ENCODE results near the gene ADAMTS9. TPM values are rescaled to one million over a fixed set of nuclear protein-coding genes. Genes with fewer than 3 reads are reported as not detected.

ADAMTS9 gene
- total RNA-seq, 3 donors from 2014 or later (not counting 1 experiment from before 2014, with no cell fraction given), result not detected

GRCh38 chr3:64623125-64623524, 64.7 kb downstream of the ADAMTS9 start:
- Histone ChIP-seq H3K27ac (ENCODE audit: low read length) (no peak overlapping the region), H3K36me3 (ENCODE audit: control insufficient read depth, insufficient read depth, low read length) (no peaks in the 10 kb centered on the region), H3K4me1 (ENCODE audit: control insufficient read depth, insufficient read depth, low read length) (no peaks in the 10 kb centered on the region), H3K4me3 (ENCODE audit: low read length) (no peak overlapping the region), H3K27me3 (ENCODE audit: control insufficient read depth, insufficient read depth, low read length) (no peaks in the 10 kb centered on the region), H3K9me3 (ENCODE audit: control insufficient read depth, insufficient read depth, low read length) (no peaks in the 10 kb centered on the region)
- Mint-ChIP-seq H3K4me1 (no peaks in the 10 kb centered on the region), H3K9me3 (peaks cover 10 to 15% of the 10 kb centered on the region in 2 donors), H3K36me3 (no peaks in the 10 kb centered on the region), H3K27ac (no peak overlapping the region), H3K27me3 (ENCODE audit: low read depth in 2 of 2) (no peaks in the 10 kb centered on the region), H3K4me3 (no peak overlapping the region)
- ATAC-seq (no peak), DNase-seq (no peak)
- TF ChIP-seq CTCF (IDR thresholded peaks at IDR 0.05), result no peak
- intact Hi-C loops (cut with micrococcal nuclease), result no loop called here
- 67% methylated on average over 1 of the region's 2 CpGs for WGBS (ENCODE audit: insufficient coverage)

DNA sequence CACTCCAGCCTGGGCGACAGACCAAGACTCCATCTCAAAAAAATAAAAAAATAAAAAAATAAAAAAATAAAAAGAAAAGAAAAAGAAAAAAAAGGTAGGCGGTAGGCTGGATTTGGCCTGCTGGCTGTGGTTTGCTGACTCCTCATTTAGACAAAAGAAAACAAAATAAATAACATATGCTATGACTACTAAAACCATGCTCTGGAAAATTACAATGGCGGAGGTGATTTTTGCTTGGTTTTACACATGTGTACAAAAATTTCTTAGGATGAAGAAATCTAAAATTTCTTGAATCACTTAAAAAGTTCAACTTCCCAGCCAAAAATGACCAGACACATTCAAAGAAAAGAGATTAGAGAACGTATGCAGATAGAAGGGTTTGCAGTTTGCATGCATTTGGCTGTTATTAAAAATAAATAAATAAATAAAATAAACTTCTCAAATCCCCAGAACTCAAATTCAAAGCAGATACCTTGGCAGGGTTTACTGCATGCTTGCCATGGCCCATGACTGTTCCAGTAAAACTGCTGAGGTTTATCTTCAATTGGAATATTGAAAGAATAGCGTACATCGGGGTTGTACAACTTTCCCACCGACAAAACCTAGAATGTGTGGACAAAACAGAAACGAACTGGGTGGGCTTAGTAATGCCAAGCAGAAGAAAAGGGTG, 65.9 kb downstream of the ADAMTS9 start:
- TF ChIP-seq CTCF (IDR thresholded peaks at IDR 0.05), result no peak
- intact Hi-C loops (cut with micrococcal nuclease), result no loop called here
- H3K27ac Mint-ChIP-seq, result no peak overlapping the region
- H3K27me3 Mint-ChIP-seq (ENCODE audit: low read depth in 2 of 2), result no peaks in the 10 kb centered on the region
- WGBS (ENCODE audit: insufficient coverage), result 92% methylated on average over 4 of the region's 8 CpGs
- peaks cover 7 to 15% of the 10 kb centered on the region in 2 donors for H3K9me3 Mint-ChIP-seq
- no peak overlapping the region for H3K4me3 ChIP-seq (ENCODE audit: low read length)
- no peaks in the 10 kb centered on the region for H3K27me3 ChIP-seq (ENCODE audit: control insufficient read depth, insufficient read depth, low read length)
- no peaks in the 10 kb centered on the region for H3K4me1 ChIP-seq (ENCODE audit: control insufficient read depth, insufficient read depth, low read length)
- H3K36me3 Mint-ChIP-seq, result no peaks in the 10 kb centered on the region
- no peak for DNase-seq
- H3K27ac ChIP-seq (ENCODE audit: low read length), result no peak overlapping the region
- no peaks in the 10 kb centered on the region for H3K9me3 ChIP-seq (ENCODE audit: control insufficient read depth, insufficient read depth, low read length)
- H3K4me3 Mint-ChIP-seq, result no peak overlapping the region
- no peaks in the 10 kb centered on the region for H3K36me3 ChIP-seq (ENCODE audit: control insufficient read depth, insufficient read depth, low read length)
- ATAC-seq, result no peak
- H3K4me1 Mint-ChIP-seq, result no peaks in the 10 kb centered on the region

DNA sequence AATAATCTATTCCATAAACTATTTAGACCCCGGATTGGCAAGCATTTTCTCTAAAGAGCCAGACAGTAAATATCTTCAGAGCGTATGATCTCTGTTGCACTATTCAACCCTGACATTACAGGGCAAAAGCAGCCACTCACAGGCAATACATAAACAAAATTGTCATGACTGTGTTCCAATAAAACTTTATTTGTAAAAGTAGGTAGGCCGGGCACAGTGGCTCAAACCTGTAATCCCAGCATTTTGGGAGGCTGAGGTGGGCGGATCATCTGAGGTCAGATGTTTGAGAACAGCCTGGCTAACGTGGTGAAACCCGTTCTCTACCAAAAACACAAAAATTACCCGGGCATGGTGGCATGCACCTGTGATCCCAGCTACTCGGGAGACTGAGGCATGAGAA, 66.5 kb downstream of the ADAMTS9 start:
- intact Hi-C loops (cut with micrococcal nuclease), result no loop called here
- no peak overlapping the region for H3K27ac Mint-ChIP-seq
- H3K27me3 Mint-ChIP-seq (ENCODE audit: low read depth in 2 of 2), result no peaks in the 10 kb centered on the region
- no peaks in the 10 kb centered on the region for H3K4me1 Mint-ChIP-seq
- Histone ChIP-seq H3K27ac (ENCODE audit: low read length) (no peak overlapping the region), H3K9me3 (ENCODE audit: control insufficient read depth, insufficient read depth, low read length) (no peaks in the 10 kb centered on the region), H3K36me3 (ENCODE audit: control insufficient read depth, insufficient read depth, low read length) (no peaks in the 10 kb centered on the region), H3K27me3 (ENCODE audit: control insufficient read depth, insufficient read depth, low read length) (no peaks in the 10 kb centered on the region), H3K4me1 (ENCODE audit: control insufficient read depth, insufficient read depth, low read length) (no peaks in the 10 kb centered on the region), H3K4me3 (ENCODE audit: low read length) (no peak overlapping the region)
- no peak overlapping the region for H3K4me3 Mint-ChIP-seq
- ATAC-seq (no peak), DNase-seq (no peak)
- TF ChIP-seq CTCF (IDR thresholded peaks at IDR 0.05), result no peak
- peaks cover 7 to 15% of the 10 kb centered on the region in 2 donors for H3K9me3 Mint-ChIP-seq
- WGBS (ENCODE audit: insufficient coverage), result 85% methylated on average over 8 of the region's 8 CpGs
- H3K36me3 Mint-ChIP-seq, result no peaks in the 10 kb centered on the region

DNA sequence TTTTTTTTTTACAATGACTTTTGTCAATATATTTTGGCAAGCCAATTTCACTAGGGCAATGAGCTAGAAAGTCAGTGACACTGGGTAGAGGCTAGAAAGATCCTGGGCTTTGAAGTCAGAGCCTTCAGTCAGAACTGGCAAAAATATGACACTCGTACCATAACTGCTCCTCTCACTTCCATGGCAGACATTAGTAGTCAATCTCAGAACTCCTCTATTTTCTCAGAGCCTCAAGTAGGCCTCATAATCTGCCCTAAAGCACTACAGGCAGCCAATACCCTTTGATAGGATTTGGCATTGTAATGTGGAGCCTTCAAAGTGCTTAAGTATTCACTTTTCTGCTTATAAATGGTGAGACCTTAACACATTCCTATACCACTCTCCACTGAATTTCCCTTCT, 67.8 kb downstream of the ADAMTS9 start:
- DNase-seq (no peak), ATAC-seq (no peak)
- Histone ChIP-seq H3K36me3 (ENCODE audit: control insufficient read depth, insufficient read depth, low read length) (no peaks in the 10 kb centered on the region), H3K4me1 (ENCODE audit: control insufficient read depth, insufficient read depth, low read length) (no peaks in the 10 kb centered on the region), H3K27ac (ENCODE audit: low read length) (no peak overlapping the region), H3K9me3 (ENCODE audit: control insufficient read depth, insufficient read depth, low read length) (no peaks in the 10 kb centered on the region), H3K27me3 (ENCODE audit: control insufficient read depth, insufficient read depth, low read length) (no peaks in the 10 kb centered on the region), H3K4me3 (ENCODE audit: low read length) (no peak overlapping the region)
- Mint-ChIP-seq H3K36me3 (no peaks in the 10 kb centered on the region), H3K27ac (no peak overlapping the region), H3K27me3 (ENCODE audit: low read depth in 2 of 2) (no peaks in the 10 kb centered on the region), H3K4me3 (no peak overlapping the region), H3K9me3 (peaks cover 12 to 17% of the 10 kb centered on the region in 2 donors), H3K4me1 (no peaks in the 10 kb centered on the region)
- TF ChIP-seq CTCF (IDR thresholded peaks at IDR 0.05), result no peak
- WGBS (ENCODE audit: insufficient coverage), result 88% methylated on average over 1 of the region's 1 CpG
- intact Hi-C loops (cut with micrococcal nuclease), result no loop called here
